Suppressor macrophage treated with lipopolysaccharide for 1 hour (primary cell): ENCODE measurements around the gene SKP1.

Experiments
- DNase-seq, 3 donors: peaks; one replicate each; pipeline ENCODE4 v3.0.0-alpha.2; 2020 to 2022

SKP1 gene

GRCh38 chr5:134111741-134112647 lies 64.8 kb downstream of the SKP1 start:
- DNase-seq = peak; percentile 21 to 28 (median 27)

GRCh38 chr5:134110382-134110781 lies 66.4 kb downstream of the SKP1 start:
- no peak for DNase-seq

- no peak for DNase-seq
These were observed 69.0 kb downstream of the SKP1 start for GRCh38 chr5:134107779-134108178.

- no peak for DNase-seq
These were observed 69.6 kb downstream of the SKP1 start for GRCh38 chr5:134106991-134107701.

GRCh38 chr5:134103998-134104654 lies 72.6 kb downstream of the SKP1 start:
- no peak for DNase-seq

- DNase-seq = no peak
These were observed 73.4 kb downstream of the SKP1 start for GRCh38 chr5:134103397-134103796.

GRCh38 chr5:134101686-134102439 lies 74.9 kb downstream of the SKP1 start:
- DNase-seq = peak; percentile 70 to 81 (median 72)

- peak; percentile 50 to 68 (median 67) for DNase-seq
These were observed 76.3 kb downstream of the SKP1 start for GRCh38 chr5:134100283-134101091.

- DNase-seq = no peak
These were observed 76.8 kb downstream of the SKP1 start for GRCh38 chr5:134099939-134100282.

- no peak for DNase-seq
These were observed 77.4 kb downstream of the SKP1 start for GRCh38 chr5:134099288-134099872.
